ENCODE data around the gene UXS1.

- TF ChIP-seq, protein P1, sequence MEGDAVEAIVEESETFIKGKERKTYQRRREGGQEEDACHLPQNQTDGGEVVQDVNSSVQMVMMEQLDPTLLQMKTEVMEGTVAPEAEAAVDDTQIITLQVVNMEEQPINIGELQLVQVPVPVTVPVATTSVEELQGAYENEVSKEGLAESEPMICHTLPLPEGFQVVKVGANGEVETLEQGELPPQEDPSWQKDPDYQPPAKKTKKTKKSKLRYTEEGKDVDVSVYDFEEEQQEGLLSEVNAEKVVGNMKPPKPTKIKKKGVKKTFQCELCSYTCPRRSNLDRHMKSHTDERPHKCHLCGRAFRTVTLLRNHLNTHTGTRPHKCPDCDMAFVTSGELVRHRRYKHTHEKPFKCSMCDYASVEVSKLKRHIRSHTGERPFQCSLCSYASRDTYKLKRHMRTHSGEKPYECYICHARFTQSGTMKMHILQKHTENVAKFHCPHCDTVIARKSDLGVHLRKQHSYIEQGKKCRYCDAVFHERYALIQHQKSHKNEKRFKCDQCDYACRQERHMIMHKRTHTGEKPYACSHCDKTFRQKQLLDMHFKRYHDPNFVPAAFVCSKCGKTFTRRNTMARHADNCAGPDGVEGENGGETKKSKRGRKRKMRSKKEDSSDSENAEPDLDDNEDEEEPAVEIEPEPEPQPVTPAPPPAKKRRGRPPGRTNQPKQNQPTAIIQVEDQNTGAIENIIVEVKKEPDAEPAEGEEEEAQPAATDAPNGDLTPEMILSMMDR (conservative IDR thresholded peaks at IDR 0.05; ENCODE audit: low read length): no peak
- TF ChIP-seq EZH2phosphoT487 (IDR thresholded peaks at IDR 0.05; ENCODE audit: borderline replicate concordance): no peak
Measured at GRCh38 chr2:106142683-106143082, 51.4 kb downstream of the UXS1 start.

Measured in Loucy (cell line).